ENCODE results near the gene BMPER.

The BMPER gene

DNA sequence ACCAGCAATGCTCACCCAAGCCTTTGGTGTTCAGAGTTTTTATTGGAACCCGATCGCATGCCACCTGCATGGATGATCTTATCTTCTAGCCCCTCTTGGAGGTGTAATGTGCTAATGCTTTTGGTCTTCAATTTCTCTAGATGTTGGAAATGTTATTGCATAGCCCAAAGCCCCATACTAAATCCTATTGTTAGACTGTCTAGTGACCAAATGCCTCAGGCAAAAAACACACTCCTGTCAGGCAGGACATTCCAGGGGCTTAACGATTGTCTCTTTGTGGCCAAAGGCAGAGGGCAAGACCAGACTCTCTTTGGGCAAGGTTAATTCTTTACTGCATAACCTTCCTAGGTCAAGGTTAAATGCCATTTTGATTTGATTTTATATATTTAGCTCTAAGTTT is 187.9 kb downstream of the BMPER start:
- DNase-seq (ENCODE audit: low read depth in 2 of 2), result no peak

DNA sequence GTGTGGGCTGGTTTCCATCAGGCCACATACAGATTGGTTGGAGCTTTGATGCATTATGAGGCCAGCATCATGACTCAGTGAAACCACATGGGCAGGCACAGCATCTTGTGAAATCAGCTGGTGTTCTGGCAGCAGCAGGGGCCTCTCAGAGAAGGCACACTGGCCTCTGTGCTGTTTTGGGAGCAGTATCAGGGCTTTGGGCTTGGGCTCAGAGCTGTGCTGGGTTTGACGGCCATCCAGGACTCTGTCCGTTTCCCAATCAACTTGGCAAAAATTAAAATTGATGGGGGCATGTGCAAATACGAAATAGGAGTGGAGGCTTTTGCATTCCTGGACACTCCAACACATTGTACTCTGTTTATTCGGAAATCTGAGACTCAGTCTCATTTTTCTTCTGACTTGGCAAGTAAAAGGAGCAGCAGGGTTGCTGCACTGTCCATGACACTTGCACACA is 190.9 kb downstream of the BMPER start:
- DNase-seq (ENCODE audit: low read depth in 2 of 2), result no peak

DNA sequence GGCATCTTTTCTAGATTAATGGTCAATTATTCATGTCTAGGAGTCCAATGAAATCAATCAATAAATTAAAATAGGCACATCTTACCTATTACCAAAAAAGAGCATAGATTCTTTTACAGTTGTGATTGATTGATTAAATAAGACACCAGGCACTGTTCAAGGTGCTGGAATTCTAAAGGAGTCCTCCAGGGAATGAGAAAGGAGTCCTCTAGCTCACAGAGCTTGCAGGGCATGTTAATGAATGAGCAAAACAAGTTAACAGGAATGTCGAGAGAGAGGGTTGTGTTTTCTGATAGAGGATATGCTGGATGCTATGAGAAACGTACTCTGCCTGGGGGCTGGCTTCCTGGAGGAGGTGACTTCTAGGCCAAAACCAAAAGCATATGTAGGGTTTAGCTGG is 191.4 kb downstream of the BMPER start:
- no peak for DNase-seq (ENCODE audit: low read depth in 2 of 2)

DNA sequence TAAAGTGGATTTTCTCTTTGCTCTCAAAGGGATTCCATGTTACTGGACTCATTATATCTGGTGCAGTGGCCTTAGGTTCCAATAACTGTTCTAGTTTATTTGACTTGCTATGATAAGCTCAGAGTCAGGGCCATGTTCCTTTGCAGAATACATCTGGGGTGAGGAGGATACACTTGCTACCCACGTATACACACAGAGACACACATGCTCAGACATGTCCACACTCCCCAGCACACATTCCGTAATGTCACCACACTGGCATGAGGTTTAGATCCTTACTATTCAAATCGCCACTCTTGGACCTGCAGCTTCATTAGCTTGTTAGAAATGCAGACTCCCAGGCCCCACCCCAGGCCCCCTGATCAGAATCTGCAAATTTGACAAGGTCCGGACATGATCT is 195.3 kb downstream of the BMPER start:
- no peak for DNase-seq (ENCODE audit: low read depth in 2 of 2)

DNA sequence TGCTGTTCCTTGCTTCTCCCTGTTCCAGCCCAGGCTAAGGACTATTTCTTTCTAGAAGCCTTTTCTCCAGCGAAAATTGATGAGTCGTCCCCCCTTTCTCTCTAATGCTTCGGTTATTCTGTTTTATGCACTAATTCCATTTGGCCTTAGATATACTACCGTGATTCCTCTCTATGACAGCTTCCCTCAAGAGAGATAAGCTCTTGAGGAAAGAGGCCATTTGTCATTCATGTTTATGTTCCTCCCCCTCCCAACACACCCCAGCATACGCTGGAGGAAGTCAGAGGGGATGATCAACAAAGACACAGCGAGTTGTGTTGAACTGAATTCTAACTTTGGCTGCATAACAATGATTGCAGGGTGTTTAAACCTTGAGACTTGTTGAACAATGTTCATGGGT is 198.8 kb downstream of the BMPER start:
- no peak for DNase-seq (ENCODE audit: low read depth in 2 of 2)

DNA sequence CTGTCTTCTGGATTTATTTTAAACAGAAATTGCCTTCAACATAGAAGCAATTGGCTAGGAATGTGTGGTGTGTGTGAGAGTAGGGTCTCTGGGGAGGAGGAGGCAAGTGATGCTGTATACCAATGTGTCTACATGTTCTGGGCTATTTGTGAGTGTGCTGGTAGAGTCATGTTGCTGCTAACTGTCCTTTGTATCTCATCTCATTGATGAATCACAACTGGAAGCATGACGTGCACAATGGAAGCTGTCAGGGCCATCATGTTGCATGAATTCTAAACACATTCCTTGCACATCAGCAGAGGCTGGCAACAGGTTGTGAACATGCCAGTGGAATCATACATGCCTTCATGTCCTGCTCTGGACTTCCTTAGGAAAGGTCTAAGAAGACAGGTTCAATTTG is 199.7 kb downstream of the BMPER start:
- DNase-seq (ENCODE audit: low read depth in 2 of 2), result no peak

DNA sequence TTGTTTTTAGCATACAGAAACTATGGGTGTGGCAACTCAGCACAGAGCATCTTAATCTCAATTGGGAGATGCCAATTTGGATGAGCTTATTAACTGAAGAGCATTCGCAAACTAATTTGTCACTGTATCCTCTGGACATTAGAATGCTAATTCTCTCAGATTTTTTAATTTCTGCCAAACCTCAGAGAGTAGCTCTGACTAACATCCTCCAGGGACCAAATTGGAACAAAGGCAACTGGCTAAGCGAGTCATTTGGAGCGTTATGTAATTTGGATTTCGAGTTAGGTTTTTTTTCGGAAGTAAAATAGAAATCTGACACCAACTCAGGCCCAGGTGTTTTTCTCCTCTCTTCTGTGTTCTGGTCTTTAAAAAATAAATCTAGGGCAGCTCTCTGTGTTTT is 201.9 kb downstream of the BMPER start:
- no peak for DNase-seq (ENCODE audit: low read depth in 2 of 2)

DNA sequence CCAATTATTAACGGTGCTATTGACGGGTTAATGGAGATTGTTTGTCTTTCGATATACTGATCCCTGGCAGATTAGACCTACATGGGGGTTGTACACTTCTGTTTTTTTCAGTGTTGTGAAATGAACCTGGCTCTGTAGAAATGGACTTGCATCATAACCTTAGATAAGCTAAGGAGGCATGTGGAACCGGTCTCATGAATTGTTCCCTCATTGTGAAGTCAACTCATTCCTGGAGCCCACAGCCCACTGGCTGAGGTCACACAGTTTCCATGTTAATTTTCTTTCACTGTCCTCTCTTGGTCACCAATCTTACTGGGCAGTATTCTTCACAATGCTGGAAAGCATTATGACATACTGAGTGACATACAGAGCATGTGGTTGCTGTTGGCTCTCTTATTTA is 202.8 kb downstream of the BMPER start:
- no peak for DNase-seq (ENCODE audit: low read depth in 2 of 2)

DNA sequence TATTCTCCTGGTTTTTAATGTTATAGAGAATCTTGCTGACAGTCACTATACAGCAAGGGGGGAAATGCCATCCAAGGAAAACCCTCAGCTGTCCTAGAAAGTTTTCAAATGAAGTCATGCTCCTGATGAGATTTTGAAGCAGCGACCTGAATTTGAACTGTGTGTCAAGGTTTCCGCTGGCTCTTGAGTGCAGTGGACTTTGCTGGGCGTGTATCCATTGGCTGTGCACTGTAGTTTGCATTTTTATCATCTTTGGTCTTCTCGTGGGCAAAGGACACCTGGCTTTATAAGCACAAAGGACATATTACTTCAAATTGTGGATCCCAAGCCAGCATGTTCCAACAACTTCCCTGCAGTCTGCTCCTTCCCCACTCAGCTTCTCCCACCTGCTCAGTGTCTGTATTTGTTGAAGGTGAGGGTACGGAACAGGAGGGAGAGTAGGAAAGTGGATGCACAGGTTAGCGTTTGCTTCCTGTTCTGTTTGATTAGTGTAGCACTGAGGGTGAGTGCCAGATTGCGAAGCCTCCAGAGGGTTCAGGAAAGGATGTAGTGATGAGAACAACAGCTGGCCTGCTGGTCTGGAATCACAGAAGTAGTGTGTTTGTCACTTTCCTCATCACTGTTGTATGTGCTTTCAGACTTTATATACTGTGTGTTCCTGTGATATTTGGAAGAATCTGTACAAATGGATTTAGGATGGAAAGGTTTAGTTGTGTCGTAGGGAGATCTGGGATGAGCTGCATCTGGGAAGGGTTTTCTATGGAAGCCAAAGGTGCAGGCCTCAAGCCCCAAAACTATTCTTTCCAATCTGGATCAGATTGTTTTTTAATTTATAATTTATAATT is 204.8 kb downstream of the BMPER start:
- no peak for DNase-seq (ENCODE audit: low read depth in 2 of 2)

DNA sequence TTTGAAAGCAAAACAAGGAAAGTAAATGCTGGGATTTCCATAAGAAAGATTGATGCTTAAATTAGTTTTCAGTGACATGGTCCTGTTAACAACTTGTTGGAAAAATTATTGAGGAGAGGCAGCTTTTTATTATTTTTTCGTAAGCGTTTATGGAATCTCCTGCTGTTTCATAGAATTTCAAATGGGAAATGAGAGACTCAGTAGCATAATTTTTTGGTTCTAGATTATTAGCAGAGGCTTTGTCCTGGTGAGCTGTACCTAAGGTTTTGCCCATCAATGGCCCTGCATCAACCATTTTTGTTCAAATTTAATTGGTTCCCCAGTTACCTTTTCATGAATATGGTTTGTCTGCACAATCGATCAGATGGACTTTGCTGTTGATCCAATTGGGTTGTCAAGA is 205.7 kb downstream of the BMPER start:
- DNase-seq (ENCODE audit: low read depth in 2 of 2), result no peak

DNA sequence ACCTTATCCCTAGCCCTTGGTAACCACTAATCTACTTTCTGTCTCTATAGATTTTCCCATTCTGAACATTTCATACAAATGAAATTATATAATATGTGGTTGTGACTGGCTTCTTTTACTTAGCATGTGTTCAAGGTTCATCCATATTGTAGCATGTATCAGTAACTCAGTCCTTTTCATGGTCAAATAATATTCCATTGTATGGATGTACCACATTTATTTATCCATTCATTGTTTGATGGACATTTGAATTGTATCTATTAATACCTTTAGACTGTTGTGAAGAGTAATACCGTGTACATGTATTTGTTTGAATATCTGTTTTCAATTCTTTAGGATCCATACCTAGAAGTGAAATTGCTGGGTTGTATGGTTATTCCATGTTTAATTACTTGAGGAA is 210.2 kb downstream of the BMPER start:
- no peak for DNase-seq (ENCODE audit: low read depth in 2 of 2)

DNA sequence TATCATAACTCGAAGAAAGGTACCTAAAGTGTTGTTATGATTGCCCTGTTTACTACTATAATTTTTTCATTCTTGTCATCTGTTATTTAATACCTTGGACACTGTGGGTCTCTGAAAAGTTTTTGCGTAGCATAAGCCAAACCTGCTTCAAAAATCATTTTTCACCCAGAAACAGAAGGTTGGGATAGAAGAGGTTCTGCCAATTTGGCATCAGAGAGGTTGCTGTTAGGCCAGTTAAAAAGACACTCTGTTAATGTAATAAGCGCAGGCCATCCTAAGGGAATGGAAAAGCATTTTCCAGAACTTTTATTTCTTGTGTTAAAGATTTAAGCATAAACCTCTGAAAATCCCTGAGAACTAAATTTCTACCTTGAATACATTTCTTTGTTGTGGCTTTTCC is 212.2 kb downstream of the BMPER start:
- no peak for DNase-seq (ENCODE audit: low read depth in 2 of 2)

DNA sequence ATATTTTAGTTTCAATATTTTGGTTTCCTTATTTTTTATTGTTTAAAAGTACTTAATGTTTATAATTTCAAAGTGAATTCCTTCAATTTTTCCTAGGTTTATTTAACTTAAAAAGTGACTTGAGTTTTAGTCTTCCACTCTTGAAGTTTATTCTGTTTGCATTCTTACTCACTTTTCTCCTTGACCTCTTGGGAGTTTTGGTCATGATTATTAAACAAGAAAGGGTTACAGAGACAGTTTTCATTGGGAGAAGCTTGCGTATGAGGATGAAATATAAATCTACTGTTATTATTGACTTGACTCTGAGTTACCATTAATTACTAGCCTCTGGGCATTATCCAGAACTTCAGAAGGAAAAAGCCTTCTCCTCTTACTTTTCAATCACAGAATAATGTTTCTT is 216.0 kb downstream of the BMPER start:
- DNase-seq (ENCODE audit: low read depth in 2 of 2), result no peak

DNA sequence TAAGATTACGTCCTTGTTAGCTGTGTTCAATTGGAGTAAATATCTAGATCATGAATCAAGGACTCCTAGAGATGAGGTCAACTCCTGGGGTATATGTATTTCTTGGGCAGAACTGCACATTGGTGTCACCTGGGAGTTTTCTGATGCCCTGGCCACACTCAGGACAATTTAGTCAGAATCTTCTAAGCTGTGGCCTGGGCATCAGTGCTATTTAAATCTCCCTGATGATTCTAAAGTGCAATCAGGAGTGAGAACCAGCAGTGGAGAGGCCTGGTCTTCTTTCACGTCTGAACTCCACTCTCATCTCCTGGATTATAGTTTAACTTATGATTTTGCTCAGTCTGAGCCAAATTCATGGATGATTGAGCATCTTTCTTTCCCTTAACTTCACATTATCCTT is 218.0 kb downstream of the BMPER start:
- no peak for DNase-seq (ENCODE audit: low read depth in 2 of 2)

DNA sequence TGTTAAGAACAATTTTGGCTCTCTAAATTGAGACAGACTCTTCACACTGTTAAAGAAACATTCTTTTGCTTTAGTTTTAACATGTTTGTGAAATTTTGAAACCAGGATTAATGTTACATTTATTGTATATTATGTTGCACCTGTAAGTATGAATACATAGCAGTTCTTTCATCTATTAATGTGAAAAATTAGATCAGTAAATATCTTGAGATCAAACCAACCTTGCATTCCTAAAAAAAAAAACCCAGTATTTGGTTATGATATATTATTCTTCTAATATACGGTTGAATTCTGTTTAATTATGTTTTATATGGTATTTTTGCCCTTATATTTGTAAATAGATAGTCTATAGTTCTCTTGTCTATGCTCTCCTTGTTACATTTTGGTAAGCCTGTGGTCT is 219.4 kb downstream of the BMPER start:
- DNase-seq (ENCODE audit: low read depth in 2 of 2), result no peak

DNA sequence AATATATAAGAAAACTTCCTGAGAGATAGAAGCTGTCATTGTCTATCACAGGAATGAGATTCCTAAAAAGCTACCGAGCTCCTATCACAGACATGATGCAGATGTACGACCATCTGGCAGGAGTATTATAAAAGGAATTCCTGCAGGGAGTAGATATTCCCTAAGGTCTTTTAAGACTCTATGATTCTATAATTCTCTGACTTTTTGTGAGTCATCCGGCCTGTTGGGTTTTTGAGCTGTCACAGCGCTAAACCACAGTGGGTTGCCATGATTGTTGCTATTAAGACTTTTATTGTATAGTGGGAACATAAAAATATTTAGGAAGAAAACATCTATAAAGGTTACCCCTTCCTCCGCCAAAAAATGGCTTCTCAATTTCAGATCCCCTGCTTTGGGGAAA is 223.4 kb downstream of the BMPER start:
- DNase-seq (ENCODE audit: low read depth in 2 of 2), result no peak

DNA sequence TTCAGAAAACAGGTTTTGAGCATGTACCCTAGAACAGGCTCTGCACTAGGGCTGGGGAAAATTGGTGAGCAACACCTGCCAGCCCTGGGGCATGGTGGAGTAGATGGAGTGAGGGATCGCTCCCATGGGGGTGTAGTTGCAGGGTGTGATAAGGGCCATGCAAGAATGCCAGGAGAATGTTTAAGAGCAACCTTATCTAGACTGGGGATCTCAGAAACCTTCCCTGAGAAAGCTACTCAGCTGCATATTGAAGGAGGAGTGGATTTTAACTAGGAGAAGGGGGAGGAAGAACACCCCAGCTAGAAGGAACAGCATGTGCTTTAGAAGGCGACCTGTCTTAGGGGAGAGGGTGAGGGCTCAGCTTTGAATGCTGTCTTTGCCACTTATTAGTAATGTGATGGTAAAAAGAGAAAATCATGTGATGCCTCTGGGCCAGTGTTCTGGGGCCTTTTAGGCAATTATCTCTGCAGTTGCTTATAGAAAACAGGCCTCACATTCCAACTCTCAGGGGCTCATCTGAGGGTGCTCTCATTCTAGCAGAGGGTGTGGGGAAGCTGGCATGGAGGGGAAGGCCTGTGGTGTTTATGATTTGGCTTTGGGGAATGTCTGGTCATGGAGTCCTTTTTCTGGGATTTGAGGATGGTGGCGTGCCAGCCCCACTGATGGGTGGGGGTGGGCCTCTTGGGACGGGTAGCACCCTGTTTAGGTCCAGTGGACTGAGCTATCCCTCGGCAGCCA is 225.4 kb downstream of the BMPER start:
- DNase-seq (ENCODE audit: low read depth in 2 of 2), result no peak

DNA sequence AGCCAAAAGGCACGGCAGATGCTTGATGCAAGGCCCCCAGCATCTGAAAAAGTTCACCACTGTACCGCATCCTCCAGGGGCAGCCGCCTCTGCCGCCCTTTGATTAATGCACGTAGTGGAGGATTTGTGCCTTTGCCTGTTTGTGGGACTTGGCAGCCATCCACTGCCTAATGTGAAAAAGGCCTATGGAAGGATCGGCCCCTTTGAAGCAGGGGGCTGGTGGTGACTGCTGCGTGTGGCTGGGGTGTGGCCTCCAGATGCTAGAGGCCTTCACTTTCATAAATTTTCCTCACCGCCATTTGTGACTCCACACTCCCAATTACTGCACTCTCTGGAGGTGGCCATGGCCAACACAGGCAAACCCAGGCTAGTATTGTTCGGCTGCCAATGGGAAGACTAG is 226.0 kb downstream of the BMPER start:
- DNase-seq (ENCODE audit: low read depth in 2 of 2), result no peak

DNA sequence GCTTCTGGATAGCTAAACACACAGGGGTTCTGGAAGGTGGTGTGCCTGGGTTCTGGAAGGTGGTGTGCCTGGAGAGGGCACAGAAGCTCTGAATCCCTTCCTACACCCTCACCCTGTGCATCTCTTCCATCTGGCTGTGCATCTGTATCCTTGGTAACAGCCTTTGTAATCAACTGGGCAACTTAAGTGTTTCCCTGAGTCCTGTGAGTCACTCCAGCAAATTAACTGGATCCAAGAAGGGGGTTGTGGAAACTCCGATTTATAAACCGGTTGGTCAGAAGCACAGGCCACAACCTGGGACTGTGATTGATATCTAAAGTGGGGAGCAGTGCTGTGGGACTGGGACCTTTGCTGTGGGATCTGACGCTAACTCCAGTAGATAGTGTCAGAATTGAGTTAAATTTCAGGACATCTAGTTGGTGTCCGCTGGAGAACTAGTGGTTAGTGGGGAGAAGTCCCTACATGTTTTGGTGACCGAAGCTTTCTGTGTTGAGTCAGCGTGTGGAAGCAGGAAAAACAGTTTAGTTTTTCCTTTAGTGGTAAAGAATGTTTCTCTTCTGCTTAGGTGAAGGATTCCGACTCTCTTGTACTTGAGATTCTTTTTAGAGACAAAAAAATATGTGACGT is 228.1 kb downstream of the BMPER start:
- DNase-seq (ENCODE audit: low read depth in 2 of 2), result no peak

DNA sequence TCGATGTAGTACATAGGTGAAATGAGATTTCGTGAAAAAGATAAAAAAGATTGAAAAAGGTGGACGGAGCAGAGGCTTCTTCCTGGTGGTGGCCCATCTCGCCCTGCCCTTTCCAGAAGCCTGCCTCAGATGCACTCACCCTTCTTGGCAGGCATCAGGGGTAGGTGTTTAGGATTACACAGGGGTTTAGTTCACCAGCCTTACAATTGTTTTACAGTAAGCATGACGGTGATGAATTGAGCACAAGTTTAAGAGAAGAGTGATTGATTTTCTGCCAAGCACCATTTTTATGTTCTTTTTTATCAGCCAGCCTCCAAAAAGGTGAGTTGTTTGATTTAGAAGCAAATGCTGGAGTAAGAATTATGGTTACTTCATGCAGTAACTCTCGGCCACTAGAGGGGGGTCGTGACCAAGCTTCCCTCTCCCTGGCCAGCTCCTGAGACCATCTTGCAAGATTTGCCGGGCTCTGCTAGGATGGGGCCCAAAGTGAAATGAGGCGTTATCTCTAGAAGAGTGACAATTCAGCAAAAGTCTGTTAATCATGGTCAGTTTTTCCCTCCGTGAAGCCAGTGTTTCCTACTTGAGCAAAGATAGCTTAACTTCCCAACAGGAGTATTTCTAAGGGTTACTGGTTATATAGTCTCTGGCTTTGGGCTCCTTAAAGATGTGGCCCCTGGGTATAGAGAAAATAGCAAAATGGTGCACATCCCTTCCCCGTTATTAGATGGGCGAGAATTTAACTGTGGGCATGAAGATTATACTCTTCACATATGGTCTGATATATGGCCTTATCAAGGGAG is 228.8 kb downstream of the BMPER start:
- no peak for DNase-seq (ENCODE audit: low read depth in 2 of 2)

DNA sequence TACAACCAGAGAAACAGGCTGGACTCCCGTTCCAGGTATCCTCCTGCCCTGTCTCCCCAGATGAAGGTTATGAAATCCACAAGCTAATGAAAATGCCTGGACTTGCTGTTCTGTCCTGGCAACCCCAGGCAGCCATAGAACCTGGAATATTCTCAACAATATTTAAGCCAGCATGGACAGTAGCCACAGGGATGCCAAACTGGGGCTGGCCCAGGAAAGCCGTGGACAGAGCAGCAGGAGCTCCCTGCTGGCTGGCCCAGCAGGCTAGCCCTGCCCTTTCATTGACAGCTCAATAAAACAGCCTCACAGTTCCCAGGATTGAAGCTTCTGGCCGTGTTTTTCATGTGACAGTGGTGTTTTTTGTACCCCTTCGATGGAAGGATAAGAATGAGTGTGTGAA is 230.6 kb downstream of the BMPER start:
- no peak for DNase-seq (ENCODE audit: low read depth in 2 of 2)

DNA sequence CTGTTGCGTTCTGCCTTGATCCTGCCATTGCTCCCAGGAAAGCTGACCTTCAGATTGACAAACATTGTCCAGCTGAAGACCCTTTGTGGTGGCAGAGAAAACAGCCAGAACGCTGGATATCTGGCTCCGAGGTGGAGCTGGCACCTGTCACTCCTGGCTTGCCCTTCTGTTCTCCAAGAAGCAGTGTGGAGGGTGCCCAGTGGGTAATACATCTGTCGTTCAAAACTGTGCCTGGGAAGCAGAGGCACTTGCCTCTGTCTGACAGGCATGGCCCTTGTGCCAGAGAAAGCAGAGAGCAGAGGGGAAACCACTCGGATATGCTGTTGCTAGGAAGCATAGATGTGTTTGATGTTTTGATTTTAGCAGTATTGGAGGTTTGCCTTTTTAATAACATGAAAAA is 231.4 kb downstream of the BMPER start:
- no peak for DNase-seq (ENCODE audit: low read depth in 2 of 2)

All from stimulated activated CD8-positive, alpha-beta memory T cell treated with anti-CD3 and anti-CD28 coated beads, Interleukin-7, amount 100 ng/mL, for 1 hour (primary cell).